Keratinocyte (primary cell): ENCODE results near the gene SLC25A19.
A peak's percentile ranks its signal among the peaks of the same experiment; 100 is the strongest.

Experiments
- CTCF ChIP-seq, 3 experiments: IDR thresholded peaks in 1 of 3; conservative IDR thresholded peaks in 1 of 3; optimal IDR thresholded peaks in 1 of 3; 2 replicates in 2 of 3; 3 replicates in 1 of 3; pipeline versions ENCODE3 to v1.5.1; 2011; ENCODE audit warnings: low read length in 3 of 3, mild to moderate bottlenecking in 3 of 3, moderate library complexity in 2 of 3, control low read depth in 1 of 3, inconsistent platforms in 1 of 3; ENCODE audit not compliant: insufficient read depth in 2 of 3; ENCODE audit errors: extremely low read depth in 1 of 3
- EZH2 ChIP-seq: IDR thresholded peaks from one replicate; pipeline ENCODE4 v1.6.1; 2012; ENCODE audit warnings: inconsistent platforms, mild to moderate bottlenecking, low read length, moderate library complexity

GRCh38 chr17:75289832-75290337 is 652 bp upstream of the SLC25A19 start:
- no peak for TF ChIP-seq EZH2
- peak in 1 of 3 experiments; percentile 32 for TF ChIP-seq CTCF (optimal IDR thresholded peaks at IDR 0.05 in 1 of 3, IDR thresholded peaks at IDR 0.05 in 1 of 3, conservative IDR thresholded peaks at IDR 0.05 in 1 of 3; ENCODE audit: extremely low read depth in 1 of 3, insufficient read depth in 2 of 3, low read length in 3 of 3)
